OCI-LY1 (cell line): ENCODE data around the gene PIK3R5.

Experiments used
- H2AFZ ChIP-seq: fragments of 200-600 bp; sonication (generic), shearing (Covaris generic); 2 replicates; pipeline ENCODE4 v1.6.0; 2014; ENCODE audit warnings: antibody characterized with exemption, mild to moderate bottlenecking, low read length
- H3F3A ChIP-seq: fragments of 200-600 bp; sonication (generic), shearing (Covaris generic); 2 replicates; pipeline ENCODE4 v1.6.0; 2014; ENCODE audit warnings: mild to moderate bottlenecking, antibody characterized with exemption, low read length, moderate library complexity; ENCODE audit not compliant: insufficient read depth
- H3K27ac ChIP-seq: fragments of 200-600 bp; sonication (generic); 2 replicates; pipeline ENCODE4 v1.5.1; 2014; ENCODE audit warnings: low read length, mixed run types, mild to moderate bottlenecking, low read depth; ENCODE audit not compliant: poor library complexity, severe bottlenecking
- H3K27me3 ChIP-seq: fragments of 200-600 bp; sonication (generic); 2 replicates; pipeline ENCODE4 v1.6.0; 2014; ENCODE audit warnings: antibody characterized with exemption, mild to moderate bottlenecking, low read length, moderate library complexity; ENCODE audit not compliant: insufficient read depth
- H3K36me3 ChIP-seq: fragments of 200-600 bp; sonication (generic); 2 replicates; pipeline ENCODE4 v1.6.1; 2014; ENCODE audit warnings: mild to moderate bottlenecking, antibody characterized with exemption, low read length, moderate library complexity, mixed read lengths; ENCODE audit not compliant: insufficient read depth
- H3K4me1 ChIP-seq: fragments of 200-600 bp; sonication (generic); 2 replicates; pipeline ENCODE4 v1.5.1; 2014; ENCODE audit warnings: mild to moderate bottlenecking, low read length, moderate library complexity; ENCODE audit not compliant: insufficient read depth, severe bottlenecking
- H3K4me2 ChIP-seq: fragments of 200-600 bp; sonication (generic), shearing (Covaris generic); 2 replicates; pipeline ENCODE4 v1.6.1; 2014; ENCODE audit warnings: low read length
- H3K4me3 ChIP-seq: fragments of 200-600 bp; sonication (generic); 2 replicates; pipeline ENCODE4 v1.5.1; 2014; ENCODE audit warnings: low read length, low read depth, mild to moderate bottlenecking, mixed read lengths; ENCODE audit not compliant: poor library complexity, severe bottlenecking
- H3K79me2 ChIP-seq: fragments of 200-600 bp; shearing (Covaris generic); 2 replicates; pipeline ENCODE4 v1.6.1; 2016; ENCODE audit warnings: mixed run types, low read length, mixed read lengths; ENCODE audit not compliant: insufficient read depth
- H3K9ac ChIP-seq: fragments of 200-600 bp; sonication (generic), shearing (Covaris generic); 2 replicates; pipeline ENCODE4 v1.6.1; 2014; ENCODE audit warnings: mild to moderate bottlenecking, low read length, mixed read lengths
- H3K9me2 ChIP-seq: fragments of 200-600 bp; sonication (generic), shearing (Covaris generic); 2 replicates; pipeline ENCODE4 v1.6.1; 2014; ENCODE audit warnings: low read depth, mild to moderate bottlenecking, low read length, mixed read lengths
- H3K9me3 ChIP-seq: fragments of 200-600 bp; shearing (Covaris generic); 2 replicates; pipeline ENCODE4 v1.6.1; 2014; ENCODE audit warnings: low read length, mixed read lengths
- H4K20me1 ChIP-seq: fragments of 200-600 bp; sonication (generic), shearing (Covaris generic); 2 replicates; pipeline ENCODE4 v1.6.0; 2016; ENCODE audit warnings: mild to moderate bottlenecking, low read length; ENCODE audit not compliant: insufficient read depth
- EZH2 ChIP-seq: fragments of 200-600 bp; sonication (generic), shearing (Covaris generic); IDR thresholded peaks from 2 replicates; pipeline ENCODE4 v1.8.0; 2017; ENCODE audit warnings: borderline replicate concordance, mixed run types, mild to moderate bottlenecking, antibody characterized with exemption, low read length, moderate library complexity, mixed read lengths
- TF ChIP-seq, protein P1 (sequence below): fragments of 200-600 bp; sonication (generic), shearing (Covaris generic); IDR thresholded peaks from 2 replicates; pipeline ENCODE4 v1.5.1; 2017; ENCODE audit warnings: mild to moderate bottlenecking, antibody characterized with exemption, low read length, moderate library complexity, mixed read lengths

The PIK3R5 gene

DNA sequence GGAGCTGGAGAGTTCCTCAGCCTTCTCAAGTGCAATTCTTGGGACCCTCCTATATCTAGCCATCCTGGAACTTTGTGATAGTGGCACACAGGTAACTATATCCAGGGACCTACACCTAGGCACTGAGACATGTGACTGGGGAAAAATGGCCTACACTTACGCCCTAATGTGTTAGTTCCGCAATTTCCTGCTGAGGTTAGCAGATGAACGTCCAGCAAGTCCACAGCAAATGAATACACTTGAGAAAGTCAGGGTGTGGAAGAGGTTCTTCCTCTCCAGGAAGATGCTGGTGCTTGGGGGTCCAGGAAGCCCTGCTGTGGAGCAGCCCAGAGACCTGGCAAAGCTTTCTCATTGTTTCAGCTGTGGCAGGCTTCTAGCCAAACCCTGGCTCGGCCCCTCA lies 20.8 kb downstream of the PIK3R5 start:
- no peak overlapping the region for H2AFZ ChIP-seq
- H3K27me3 ChIP-seq, result no peaks in the 10 kb centered on the region; the same call in 1 of the 2 replicates
- no peaks in the 10 kb centered on the region for H4K20me1 ChIP-seq
- no peaks in the 10 kb centered on the region for H3K4me1 ChIP-seq
- TF ChIP-seq EZH2, result no peak
- no peaks in the 10 kb centered on the region for H3F3A ChIP-seq
- no peak overlapping the region for H3K9ac ChIP-seq
- H3K9me2 ChIP-seq, result no peaks in the 10 kb centered on the region
- H3K9me3 ChIP-seq, result no peaks in the 10 kb centered on the region
- H3K4me2 ChIP-seq, result no peak overlapping the region
- H3K36me3 ChIP-seq, result no peaks in the 10 kb centered on the region
- H3K27ac ChIP-seq, result no peak overlapping the region
- no peaks in the 10 kb centered on the region for H3K79me2 ChIP-seq
- no peak overlapping the region for H3K4me3 ChIP-seq

- no peak overlapping the region for H3K4me2 ChIP-seq
- no peak for TF ChIP-seq EZH2
- TF ChIP-seq, protein P1, sequence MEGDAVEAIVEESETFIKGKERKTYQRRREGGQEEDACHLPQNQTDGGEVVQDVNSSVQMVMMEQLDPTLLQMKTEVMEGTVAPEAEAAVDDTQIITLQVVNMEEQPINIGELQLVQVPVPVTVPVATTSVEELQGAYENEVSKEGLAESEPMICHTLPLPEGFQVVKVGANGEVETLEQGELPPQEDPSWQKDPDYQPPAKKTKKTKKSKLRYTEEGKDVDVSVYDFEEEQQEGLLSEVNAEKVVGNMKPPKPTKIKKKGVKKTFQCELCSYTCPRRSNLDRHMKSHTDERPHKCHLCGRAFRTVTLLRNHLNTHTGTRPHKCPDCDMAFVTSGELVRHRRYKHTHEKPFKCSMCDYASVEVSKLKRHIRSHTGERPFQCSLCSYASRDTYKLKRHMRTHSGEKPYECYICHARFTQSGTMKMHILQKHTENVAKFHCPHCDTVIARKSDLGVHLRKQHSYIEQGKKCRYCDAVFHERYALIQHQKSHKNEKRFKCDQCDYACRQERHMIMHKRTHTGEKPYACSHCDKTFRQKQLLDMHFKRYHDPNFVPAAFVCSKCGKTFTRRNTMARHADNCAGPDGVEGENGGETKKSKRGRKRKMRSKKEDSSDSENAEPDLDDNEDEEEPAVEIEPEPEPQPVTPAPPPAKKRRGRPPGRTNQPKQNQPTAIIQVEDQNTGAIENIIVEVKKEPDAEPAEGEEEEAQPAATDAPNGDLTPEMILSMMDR, result no peak
- no peaks in the 10 kb centered on the region for H4K20me1 ChIP-seq
- no peak overlapping the region for H3K9ac ChIP-seq
- no peak overlapping the region for H3K27ac ChIP-seq
- H3K36me3 ChIP-seq, result no peaks in the 10 kb centered on the region
- H3K79me2 ChIP-seq, result no peaks in the 10 kb centered on the region
- no peaks in the 10 kb centered on the region for H3F3A ChIP-seq
- no peaks in the 10 kb centered on the region for H3K9me3 ChIP-seq
- no peaks in the 10 kb centered on the region for H3K4me1 ChIP-seq
- no peak overlapping the region for H2AFZ ChIP-seq
- H3K9me2 ChIP-seq, result no peaks in the 10 kb centered on the region
- H3K4me3 ChIP-seq, result no peak overlapping the region
- H3K27me3 ChIP-seq, result no peaks in the 10 kb centered on the region; the same call in 1 of the 2 replicates
Observed at GRCh38 chr17:8944083-8944482, 21.4 kb downstream of the PIK3R5 start.

DNA sequence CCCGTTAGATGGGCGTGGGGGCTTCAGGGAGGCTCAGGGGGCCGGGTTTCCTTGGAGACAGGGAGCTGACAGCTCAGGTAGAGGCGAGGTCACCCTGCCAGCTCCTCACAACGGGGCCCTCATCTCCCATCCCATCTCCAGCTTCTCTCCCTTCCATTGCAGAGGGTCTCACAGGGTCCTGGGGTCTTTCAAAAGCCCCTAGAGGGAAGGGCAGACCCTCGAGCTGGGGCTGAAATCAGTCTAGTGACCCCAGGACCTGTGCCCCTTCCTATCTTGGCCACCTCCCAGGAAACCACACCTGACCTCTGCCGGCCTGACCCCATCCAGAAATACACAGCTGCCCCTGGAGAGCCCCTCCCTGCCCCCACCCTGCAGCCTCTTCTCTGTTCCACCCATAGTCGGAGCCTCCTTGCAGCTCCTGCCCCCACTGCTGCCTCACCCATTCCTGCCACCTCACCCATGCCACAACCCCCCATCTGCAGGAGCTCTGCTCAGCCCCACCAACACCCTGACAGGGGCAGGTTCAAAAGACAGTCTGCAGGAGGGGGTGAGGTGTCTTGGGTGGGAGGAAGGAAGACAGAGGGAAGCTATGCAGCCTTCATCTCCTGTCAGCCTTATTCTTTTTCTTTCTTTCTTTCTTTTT lies 23.4 kb downstream of the PIK3R5 start:
- no peak overlapping the region for H3K4me3 ChIP-seq
- no peak overlapping the region for H2AFZ ChIP-seq
- no peaks in the 10 kb centered on the region for H3K4me1 ChIP-seq
- no peaks in the 10 kb centered on the region for H3K36me3 ChIP-seq
- H4K20me1 ChIP-seq, result no peaks in the 10 kb centered on the region
- no peaks in the 10 kb centered on the region for H3K27me3 ChIP-seq
- no peaks in the 10 kb centered on the region for H3K9me2 ChIP-seq
- H3K9me3 ChIP-seq, result no peaks in the 10 kb centered on the region
- no peak overlapping the region for H3K9ac ChIP-seq
- no peaks in the 10 kb centered on the region for H3F3A ChIP-seq
- H3K79me2 ChIP-seq, result no peaks in the 10 kb centered on the region
- no peak overlapping the region for H3K27ac ChIP-seq
- TF ChIP-seq, protein P1, result no peak
- TF ChIP-seq EZH2, result no peak
- no peak overlapping the region for H3K4me2 ChIP-seq

- Histone ChIP-seq H3K79me2 (no peaks in the 10 kb centered on the region), H3K9me3 (no peaks in the 10 kb centered on the region), H3F3A (no peaks in the 10 kb centered on the region), H3K4me3 (no peak overlapping the region), H3K9ac (no peak overlapping the region), H4K20me1 (no peaks in the 10 kb centered on the region), H3K27me3 (no peaks in the 10 kb centered on the region), H3K27ac (no peak overlapping the region), H3K4me2 (no peak overlapping the region), H3K4me1 (no peaks in the 10 kb centered on the region), H3K9me2 (no peaks in the 10 kb centered on the region), H3K36me3 (no peaks in the 10 kb centered on the region), H2AFZ (no peak overlapping the region)
- TF ChIP-seq EZH2, result no peak
- TF ChIP-seq, protein P1, result no peak
Observed at GRCh38 chr17:8941520-8941919, 24.0 kb downstream of the PIK3R5 start.
